SK-N-SH treated with all-trans-retinoic acid at 6 μM for 48 hours (cell line): ENCODE data around the gene SPATA33.

Experiments used
- ARNTL ChIP-seq: fragments of 450-650 bp; formaldehyde crosslinking; IDR thresholded peaks from 2 replicates; pipeline ENCODE4 v1.5.0; 2020; ENCODE audit warnings: low read depth, mild to moderate bottlenecking, moderate library complexity, borderline replicate concordance
- CREB5 ChIP-seq: fragments of 250-450 bp; sonication (Bioruptor Pico); IDR thresholded peaks from 2 replicates; pipeline ENCODE4 v1.5.1; 2020; ENCODE audit warnings: low read depth, mild to moderate bottlenecking, moderate library complexity
- CSDC2 ChIP-seq: fragments of 250-450 bp; sonication (Bioruptor Pico); IDR thresholded peaks from 2 replicates; pipeline ENCODE4 v1.5.0; 2020; ENCODE audit warnings: mild to moderate bottlenecking, moderate library complexity
- CSRNP3 ChIP-seq: fragments of 250-450 bp; sonication (Bioruptor Pico); IDR thresholded peaks from 2 replicates; pipeline ENCODE4 v1.5.1; 2021; ENCODE audit warnings: mild to moderate bottlenecking, moderate library complexity
- GLIS3 ChIP-seq: fragments of 250-450 bp; sonication (Bioruptor Pico); IDR thresholded peaks from 2 replicates; pipeline ENCODE4 v1.5.0; 2020; ENCODE audit warnings: mild to moderate bottlenecking, moderate library complexity
- ISL1 ChIP-seq: fragments of 250-450 bp; sonication (Bioruptor Pico); IDR thresholded peaks from 2 replicates; pipeline ENCODE4 v2.1.2; 2022; ENCODE audit warnings: mild to moderate bottlenecking, moderate library complexity
- PATZ1 ChIP-seq: fragments of 250-450 bp; sonication (Bioruptor Pico); IDR thresholded peaks from 2 replicates; pipeline ENCODE4 v1.8.0; 2020; ENCODE audit warnings: mild to moderate bottlenecking, moderate library complexity, borderline replicate concordance
- RARB ChIP-seq: fragments of 250-450 bp; sonication (Bioruptor Pico); IDR thresholded peaks from 2 replicates; pipeline ENCODE4 v1.8.0; 2021; ENCODE audit warnings: mild to moderate bottlenecking, moderate library complexity
- SNAI2 ChIP-seq: fragments of 250-450 bp; sonication (Bioruptor Pico); IDR thresholded peaks from 2 replicates; pipeline ENCODE4 v1.5.0; 2020; ENCODE audit warnings: mild to moderate bottlenecking, moderate library complexity
- TCF4 ChIP-seq: fragments of 250-450 bp; sonication (Bioruptor Pico); IDR thresholded peaks from 2 replicates; pipeline ENCODE4 v1.8.0; 2021; ENCODE audit warnings: mild to moderate bottlenecking, moderate library complexity, borderline replicate concordance
- TOX ChIP-seq: fragments of 250-450 bp; sonication (Bioruptor Pico); IDR thresholded peaks from 2 replicates; pipeline ENCODE4 v1.8.0; 2021; ENCODE audit warnings: mild to moderate bottlenecking, moderate library complexity, borderline replicate concordance
- ZC3H10 ChIP-seq: fragments of 250-450 bp; sonication (Bioruptor Pico); IDR thresholded peaks from 2 replicates; pipeline ENCODE4 v1.5.1; 2021; ENCODE audit warnings: mild to moderate bottlenecking, moderate library complexity
- ZFP3 ChIP-seq: fragments of 250-450 bp; sonication (Bioruptor Pico); IDR thresholded peaks from 2 replicates; pipeline ENCODE4 v1.5.0; 2020; ENCODE audit warnings: mild to moderate bottlenecking, moderate library complexity

- TF ChIP-seq GLIS3, result no peak
- no peak for TF ChIP-seq CSDC2
- no peak for TF ChIP-seq CSRNP3
- TF ChIP-seq PATZ1, result no peak
- no peak for TF ChIP-seq ISL1 (CRISPR knock-in tag)
- TF ChIP-seq ZFP3 (CRISPR knock-in tag), result no peak
- TF ChIP-seq TOX (CRISPR knock-in tag), result no peak
- no peak for TF ChIP-seq TCF4
- TF ChIP-seq ARNTL (CRISPR knock-in tag), result no peak
- no peak for TF ChIP-seq ZC3H10 (CRISPR knock-in tag)
- no peak for TF ChIP-seq CREB5 (CRISPR knock-in tag)
- no peak for TF ChIP-seq SNAI2 (CRISPR knock-in tag)
- no peak for TF ChIP-seq RARB (CRISPR knock-in tag)
These were observed 45.0 kb upstream of the SPATA33 start for GRCh38 chr16:89612415-89613166.
